KMS-11 (cell line): ENCODE results near the gene ADPRH.

Source experiments
- H2AFZ ChIP-seq: fragments of 200-600 bp; sonication (generic); 2 replicates; pipeline ENCODE4 v1.6.1; 2016; ENCODE audit warnings: antibody characterized with exemption, mixed run types, low read depth
- H3K27ac ChIP-seq: fragments of 200-600 bp; sonication (generic); 2 replicates; pipeline ENCODE4 v1.6.1; 2016; ENCODE audit warnings: mild to moderate bottlenecking, mixed run types
- H3K27me3 ChIP-seq: fragments of 200-600 bp; sonication (generic); 2 replicates; pipeline ENCODE4 v1.6.1; 2017; ENCODE audit warnings: mild to moderate bottlenecking, low read depth, mixed run types, moderate library complexity; ENCODE audit not compliant: insufficient read depth
- H3K36me3 ChIP-seq: fragments of 200-600 bp; sonication (generic); 2 replicates; pipeline ENCODE4 v1.6.1; 2017; ENCODE audit warnings: mild to moderate bottlenecking, mixed run types; ENCODE audit not compliant: insufficient read depth
- H3K4me1 ChIP-seq: fragments of 200-600 bp; sonication (generic); 2 replicates; pipeline ENCODE4 v1.6.1; 2016; ENCODE audit warnings: mild to moderate bottlenecking, low read depth, mixed run types; ENCODE audit not compliant: poor library complexity, severe bottlenecking
- H3K4me2 ChIP-seq: fragments of 200-600 bp; sonication (generic); 2 replicates; pipeline ENCODE4 v1.7.0; 2016; ENCODE audit warnings: mild to moderate bottlenecking, mixed run types
- H3K4me3 ChIP-seq: fragments of 200-600 bp; sonication (generic); IDR thresholded peaks from 2 replicates; pipeline ENCODE4 v1.6.1; 2017; ENCODE audit warnings: low read depth, low read length, mixed read lengths; ENCODE audit not compliant: insufficient read depth
- H3K79me2 ChIP-seq: fragments of 200-600 bp; sonication (generic); 2 replicates; pipeline ENCODE4 v1.6.1; 2016; ENCODE audit warnings: low read depth, mixed run types; ENCODE audit not compliant: insufficient read depth
- H3K9ac ChIP-seq: fragments of 200-600 bp; sonication (generic); 2 replicates; pipeline ENCODE4 v1.6.1; 2016; ENCODE audit warnings: mild to moderate bottlenecking, mixed run types
- H4K20me1 ChIP-seq: fragments of 200-600 bp; sonication (generic); 2 replicates; pipeline ENCODE4 v1.6.1; 2016; ENCODE audit warnings: mild to moderate bottlenecking, mixed run types; ENCODE audit not compliant: insufficient read depth
- TF ChIP-seq, protein P1 (sequence below): fragments of 200-600 bp; sonication (generic); conservative IDR thresholded peaks from 2 replicates; pipeline ENCODE4 v1.6.1; 2017; ENCODE audit warnings: low read depth, mild to moderate bottlenecking, antibody characterized with exemption, low read length, moderate library complexity, mixed read lengths

Gene ADPRH

DNA sequence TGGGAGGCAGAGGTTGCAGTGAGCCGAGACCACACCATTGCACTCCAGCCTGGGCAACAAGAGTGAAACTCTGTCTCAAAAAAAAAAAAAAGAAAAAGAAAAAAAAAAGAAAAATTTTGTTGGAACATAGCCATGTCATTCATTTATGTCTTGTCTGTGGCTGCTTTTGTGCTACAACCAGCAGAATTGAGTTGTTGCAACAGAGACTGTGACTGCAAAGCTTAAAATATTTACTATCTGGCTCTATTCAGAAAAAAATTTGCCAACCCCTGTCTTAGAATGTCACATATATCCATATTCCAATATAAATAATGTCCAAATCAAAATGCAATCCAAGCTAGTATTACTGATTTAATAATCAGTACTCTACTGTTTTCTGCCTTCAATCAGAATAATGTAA is 45.0 kb upstream of the ADPRH start:
- Histone ChIP-seq H3K27ac (no peak overlapping the region), H4K20me1 (no peaks in the 10 kb centered on the region), H3K4me3 (no peak overlapping the region), H3K79me2 (no peaks in the 10 kb centered on the region), H3K9ac (no peak overlapping the region), H3K4me2 (no peak overlapping the region), H2AFZ (no peak overlapping the region), H3K4me1 (peaks cover 6% of the 10 kb centered on the region), H3K36me3 (no peaks in the 10 kb centered on the region), H3K27me3 (no peaks in the 10 kb centered on the region)
- TF ChIP-seq, protein P1, sequence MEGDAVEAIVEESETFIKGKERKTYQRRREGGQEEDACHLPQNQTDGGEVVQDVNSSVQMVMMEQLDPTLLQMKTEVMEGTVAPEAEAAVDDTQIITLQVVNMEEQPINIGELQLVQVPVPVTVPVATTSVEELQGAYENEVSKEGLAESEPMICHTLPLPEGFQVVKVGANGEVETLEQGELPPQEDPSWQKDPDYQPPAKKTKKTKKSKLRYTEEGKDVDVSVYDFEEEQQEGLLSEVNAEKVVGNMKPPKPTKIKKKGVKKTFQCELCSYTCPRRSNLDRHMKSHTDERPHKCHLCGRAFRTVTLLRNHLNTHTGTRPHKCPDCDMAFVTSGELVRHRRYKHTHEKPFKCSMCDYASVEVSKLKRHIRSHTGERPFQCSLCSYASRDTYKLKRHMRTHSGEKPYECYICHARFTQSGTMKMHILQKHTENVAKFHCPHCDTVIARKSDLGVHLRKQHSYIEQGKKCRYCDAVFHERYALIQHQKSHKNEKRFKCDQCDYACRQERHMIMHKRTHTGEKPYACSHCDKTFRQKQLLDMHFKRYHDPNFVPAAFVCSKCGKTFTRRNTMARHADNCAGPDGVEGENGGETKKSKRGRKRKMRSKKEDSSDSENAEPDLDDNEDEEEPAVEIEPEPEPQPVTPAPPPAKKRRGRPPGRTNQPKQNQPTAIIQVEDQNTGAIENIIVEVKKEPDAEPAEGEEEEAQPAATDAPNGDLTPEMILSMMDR, result no peak

DNA sequence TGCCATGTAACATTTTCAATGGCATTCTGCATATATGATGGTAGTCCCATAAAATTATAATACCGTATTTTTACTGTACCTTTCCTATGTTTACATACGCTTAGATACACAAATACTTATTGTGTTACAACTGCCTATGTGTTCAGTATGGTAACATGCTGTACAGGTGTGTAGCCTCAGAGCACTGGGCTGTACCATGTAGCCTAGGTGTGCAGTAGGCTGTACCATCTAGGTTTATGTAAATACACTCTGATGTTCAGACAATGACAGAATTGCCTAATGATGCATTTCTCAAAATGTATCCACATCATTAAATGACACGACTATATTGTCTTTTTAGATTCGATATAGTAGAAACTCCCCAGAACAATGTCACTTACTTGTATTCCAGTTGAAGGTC is 42.5 kb upstream of the ADPRH start:
- H3K4me2 ChIP-seq, result no peak overlapping the region
- H3K9ac ChIP-seq, result no peak overlapping the region
- H4K20me1 ChIP-seq, result no peaks in the 10 kb centered on the region
- no peak overlapping the region for H3K4me3 ChIP-seq
- H3K36me3 ChIP-seq, result no peaks in the 10 kb centered on the region
- H3K27me3 ChIP-seq, result no peaks in the 10 kb centered on the region
- H3K4me1 ChIP-seq, result peaks cover 6% of the 10 kb centered on the region
- H3K79me2 ChIP-seq, result no peaks in the 10 kb centered on the region
- TF ChIP-seq, protein P1, result no peak
- H3K27ac ChIP-seq, result no peak overlapping the region
- H2AFZ ChIP-seq, result no peak overlapping the region

DNA sequence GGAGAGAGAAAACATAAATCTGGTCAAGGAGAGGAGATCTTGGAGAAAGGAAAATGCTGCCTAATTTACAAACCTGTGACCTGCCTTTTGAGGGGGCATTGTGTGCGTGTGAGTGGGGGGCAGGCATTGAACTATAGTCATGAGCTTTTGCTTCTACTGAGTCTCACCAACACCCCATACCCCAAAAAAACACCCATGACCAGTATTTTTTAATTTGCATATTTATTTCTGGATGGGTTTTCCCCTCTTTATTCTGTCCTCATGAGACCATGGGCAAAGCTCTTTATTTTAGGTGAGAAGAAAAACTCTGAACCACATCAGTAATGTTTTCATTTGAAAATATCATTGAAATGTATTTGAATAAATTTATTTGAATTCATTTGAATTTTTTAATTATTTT is 40.5 kb upstream of the ADPRH start:
- Histone ChIP-seq H3K9ac (no peak overlapping the region), H4K20me1 (no peaks in the 10 kb centered on the region), H3K4me1 (peaks cover 6% of the 10 kb centered on the region), H3K79me2 (no peaks in the 10 kb centered on the region), H3K4me3 (no peak overlapping the region), H3K36me3 (no peaks in the 10 kb centered on the region), H3K4me2 (no peak overlapping the region), H3K27me3 (no peaks in the 10 kb centered on the region), H2AFZ (no peak overlapping the region), H3K27ac (no peak overlapping the region)
- TF ChIP-seq, protein P1, result no peak

DNA sequence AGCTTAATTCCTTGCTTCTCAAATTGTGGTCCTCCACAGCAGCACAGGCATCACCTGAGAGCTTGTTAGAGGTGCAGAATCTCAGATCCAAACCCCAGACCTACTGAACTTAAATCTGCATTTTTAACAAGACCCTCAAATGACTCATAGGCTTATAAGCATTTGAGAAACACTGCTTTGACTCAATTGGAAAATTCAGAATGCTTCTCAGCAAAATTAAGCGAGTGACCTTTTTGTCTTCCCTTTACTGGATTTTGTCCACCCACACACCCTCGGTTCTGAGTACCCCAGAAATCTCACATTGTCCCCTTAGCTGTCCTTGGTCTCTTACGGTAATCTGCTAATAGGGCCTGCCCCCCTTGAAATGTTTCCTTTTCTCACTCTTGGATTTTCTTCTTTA is 37.7 kb upstream of the ADPRH start:
- Histone ChIP-seq H3K4me3 (no peak overlapping the region), H3K79me2 (no peaks in the 10 kb centered on the region), H3K27me3 (no peaks in the 10 kb centered on the region), H3K36me3 (no peaks in the 10 kb centered on the region), H3K27ac (no peak overlapping the region), H4K20me1 (no peaks in the 10 kb centered on the region), H3K4me1 (peaks cover 6% of the 10 kb centered on the region), H2AFZ (no peak overlapping the region), H3K9ac (no peak overlapping the region), H3K4me2 (no peak overlapping the region)
- TF ChIP-seq, protein P1, result no peak
